HG03342 (cell line): ENCODE measurements around the gene STON1.
"Not testable (repeated sequence)": the region's sequence is repeated elsewhere in the genome, so short reads cannot be mapped to it uniquely, and the experiment has no call there.

Experiments used
- ATAC-seq: cut with Tn5 transposase; IDR thresholded peaks from one replicate; pipeline ENCODE4 v1.9.1; 2021; ENCODE audit warnings: mild to moderate bottlenecking, moderate library complexity; ENCODE audit not compliant: unreplicated experiment

The STON1 gene

GRCh38 chr2:48569433-48569832, 39.5 kb downstream of the STON1 start:
- ATAC-seq: no peak

- no peak for ATAC-seq
These were observed 42.9 kb downstream of the STON1 start for GRCh38 chr2:48572816-48573215.

- no peak for ATAC-seq
These were observed 44.7 kb downstream of the STON1 start for GRCh38 chr2:48574353-48575287.

DNA sequence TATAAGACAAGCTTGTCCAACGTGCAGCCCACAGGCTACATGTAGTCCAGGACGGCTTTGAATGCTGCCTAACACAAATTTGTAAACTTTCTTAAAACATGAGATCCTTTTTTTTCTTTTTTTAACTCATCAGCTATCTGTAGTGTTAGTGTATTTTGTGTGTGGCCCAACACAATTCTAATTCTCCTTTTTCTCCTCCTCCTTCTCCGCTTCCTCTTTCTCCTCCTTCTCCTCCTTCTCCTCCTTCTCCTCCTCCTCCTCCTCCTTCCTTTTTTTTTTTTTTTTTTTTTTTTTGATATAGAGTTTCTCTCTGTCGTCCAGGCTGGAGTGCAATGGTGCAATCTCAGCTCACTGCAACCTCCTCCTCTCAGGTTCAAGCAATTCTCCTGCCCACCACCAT, 48.4 kb downstream of the STON1 start:
- no peak for ATAC-seq

DNA sequence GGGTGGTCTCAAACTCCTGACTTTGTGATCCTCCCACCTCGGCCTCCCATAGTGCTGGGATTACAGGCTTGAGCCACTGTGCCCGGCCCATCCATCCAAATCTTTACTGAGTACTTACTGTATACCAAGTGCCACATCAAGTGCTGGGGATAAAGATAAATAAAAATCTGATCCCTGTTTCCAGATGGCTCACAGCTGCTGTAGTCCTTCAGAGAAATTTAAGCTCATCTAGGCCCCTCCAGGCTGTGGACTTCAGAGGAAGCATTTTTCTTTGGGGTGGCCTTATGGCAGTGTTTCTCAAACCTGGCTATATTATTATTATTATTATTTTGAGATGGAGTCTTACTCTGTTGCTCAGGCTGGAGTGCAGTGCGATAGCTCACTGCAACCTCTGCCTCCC, 54.0 kb downstream of the STON1 start:
- ATAC-seq: no peak

GRCh38 chr2:48584551-48584950, 54.6 kb downstream of the STON1 start:
- no peak for ATAC-seq

DNA sequence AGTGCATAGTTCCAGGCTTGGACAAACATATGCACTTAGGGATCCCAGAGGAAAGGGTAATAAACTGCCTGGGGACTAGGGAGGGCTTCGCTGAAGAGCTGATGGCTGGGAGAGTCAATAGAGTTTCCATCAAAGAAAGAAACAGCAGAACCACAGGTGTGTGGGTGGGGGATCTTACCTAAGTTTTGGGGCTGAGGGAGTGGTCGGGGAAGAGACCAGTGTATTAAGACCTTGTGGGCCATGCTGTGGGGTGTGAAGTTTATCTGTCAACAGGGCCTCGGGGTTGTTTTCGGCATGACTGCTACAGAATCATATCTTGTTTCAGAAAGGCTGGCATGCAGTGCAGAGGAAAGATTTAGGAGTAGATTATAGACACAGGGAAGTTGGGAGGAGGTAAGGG, 56.5 kb downstream of the STON1 start:
- ATAC-seq: no peak

GRCh38 chr2:48587560-48587959, 57.6 kb downstream of the STON1 start:
- no peak for ATAC-seq

DNA sequence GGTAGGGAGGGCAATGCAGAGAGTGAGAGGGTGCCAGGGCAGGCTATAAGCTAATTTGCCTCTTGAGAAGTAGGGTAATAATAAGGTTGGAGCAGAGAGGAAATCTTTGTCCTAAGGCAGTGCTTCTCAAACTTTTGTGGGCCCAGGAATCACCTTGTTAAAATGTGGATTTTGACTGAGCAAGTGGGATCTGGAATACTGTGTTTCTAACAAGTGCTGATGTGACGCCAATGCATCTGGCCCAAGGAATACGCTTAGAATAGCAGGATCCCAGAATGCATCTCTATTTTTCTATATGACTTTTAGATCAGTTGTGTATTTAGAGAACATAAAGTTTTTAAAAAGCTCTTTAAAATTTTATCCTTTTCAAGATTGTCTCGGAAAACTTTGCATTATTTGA, 58.0 kb downstream of the STON1 start:
- ATAC-seq: no peak

DNA sequence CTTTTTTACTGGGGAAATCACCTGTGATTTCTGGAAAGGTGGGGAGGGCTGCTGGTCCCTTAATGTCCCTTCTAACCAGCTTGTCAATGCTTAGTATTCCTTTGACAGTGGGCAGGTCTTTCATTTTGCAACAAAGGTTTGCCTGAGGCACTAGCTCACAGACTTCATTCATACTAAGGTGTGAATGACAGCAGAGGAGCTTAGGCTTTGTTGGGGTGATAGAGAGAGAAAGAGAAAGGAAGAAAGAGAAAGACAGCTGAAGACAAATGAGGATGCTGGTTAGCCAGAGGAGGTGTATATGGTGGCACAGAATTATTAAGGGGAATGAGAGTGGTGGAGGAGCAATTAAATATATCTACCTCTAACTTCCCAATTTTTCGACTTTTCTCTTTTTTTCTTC, 58.8 kb downstream of the STON1 start:
- ATAC-seq: no peak

DNA sequence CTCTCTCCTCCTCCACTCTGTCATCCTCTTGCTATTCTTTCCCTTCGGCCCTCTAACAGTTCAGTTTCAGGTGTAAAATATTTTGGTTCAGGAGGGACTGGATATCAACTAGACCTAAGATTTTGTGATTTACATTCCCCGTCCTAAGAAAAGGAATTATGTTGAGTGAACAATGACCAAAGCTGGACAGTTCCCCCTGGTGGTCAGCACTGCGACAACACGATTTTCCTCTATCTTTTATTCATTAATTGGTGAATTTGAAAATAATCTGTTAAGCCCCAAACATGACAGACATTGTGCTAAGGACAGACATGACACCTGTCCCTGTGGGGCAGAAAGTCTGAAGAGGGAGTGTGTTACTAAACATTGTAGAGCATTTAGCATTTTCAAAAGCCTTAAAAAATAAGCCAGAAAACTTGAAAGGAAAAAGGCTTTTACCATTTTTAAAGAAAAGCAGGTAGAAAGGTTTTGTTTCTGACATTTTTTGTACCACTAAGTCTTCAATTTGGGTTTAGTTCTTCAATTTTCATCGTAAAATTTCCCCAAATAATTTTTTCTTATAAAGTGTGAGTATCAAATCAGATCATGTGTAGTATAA, 59.3 kb downstream of the STON1 start:
- no peak for ATAC-seq

- no peak for ATAC-seq
These were observed 60.1 kb downstream of the STON1 start for GRCh38 chr2:48590017-48590416.

DNA sequence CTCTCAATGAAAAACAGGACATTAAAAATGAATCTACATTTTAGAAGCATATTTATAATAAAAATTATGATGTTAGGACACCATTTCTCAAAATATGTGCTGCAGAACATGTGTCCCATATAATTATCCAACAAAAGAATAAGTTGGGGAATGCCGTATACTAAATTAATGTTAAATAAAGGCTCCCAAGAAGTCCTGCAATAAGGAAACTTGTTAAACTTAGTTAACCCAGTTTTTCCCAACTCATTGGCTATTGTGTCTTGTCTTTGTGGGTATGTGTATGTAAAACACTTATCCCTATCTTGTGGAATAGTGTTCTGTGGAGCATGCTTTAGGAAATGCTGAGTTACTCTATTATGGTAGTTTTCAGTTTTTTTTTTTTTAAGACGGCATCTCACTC, 62.1 kb downstream of the STON1 start:
- no peak for ATAC-seq

GRCh38 chr2:48596751-48597150, 66.8 kb downstream of the STON1 start:
- ATAC-seq: not testable (repeated sequence)

DNA sequence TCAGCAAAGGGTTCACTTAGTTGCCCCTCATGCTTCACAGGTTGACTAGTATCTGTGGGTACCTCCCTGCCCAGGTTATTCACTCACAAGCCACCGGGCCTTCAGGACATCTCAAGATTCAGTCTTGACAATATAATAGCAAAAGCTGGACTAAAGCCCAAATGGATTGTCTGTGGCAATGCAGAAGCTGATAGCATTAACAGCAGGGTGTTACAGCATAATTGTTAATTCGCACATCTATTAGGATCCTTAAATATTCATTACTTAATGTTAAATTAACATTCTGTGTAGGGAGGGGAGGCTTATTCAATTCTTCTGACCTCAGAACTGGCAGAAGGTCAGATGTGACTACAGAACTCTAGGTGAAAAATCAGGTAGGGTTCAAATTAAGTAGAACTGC, 67.5 kb downstream of the STON1 start:
- no peak for ATAC-seq

DNA sequence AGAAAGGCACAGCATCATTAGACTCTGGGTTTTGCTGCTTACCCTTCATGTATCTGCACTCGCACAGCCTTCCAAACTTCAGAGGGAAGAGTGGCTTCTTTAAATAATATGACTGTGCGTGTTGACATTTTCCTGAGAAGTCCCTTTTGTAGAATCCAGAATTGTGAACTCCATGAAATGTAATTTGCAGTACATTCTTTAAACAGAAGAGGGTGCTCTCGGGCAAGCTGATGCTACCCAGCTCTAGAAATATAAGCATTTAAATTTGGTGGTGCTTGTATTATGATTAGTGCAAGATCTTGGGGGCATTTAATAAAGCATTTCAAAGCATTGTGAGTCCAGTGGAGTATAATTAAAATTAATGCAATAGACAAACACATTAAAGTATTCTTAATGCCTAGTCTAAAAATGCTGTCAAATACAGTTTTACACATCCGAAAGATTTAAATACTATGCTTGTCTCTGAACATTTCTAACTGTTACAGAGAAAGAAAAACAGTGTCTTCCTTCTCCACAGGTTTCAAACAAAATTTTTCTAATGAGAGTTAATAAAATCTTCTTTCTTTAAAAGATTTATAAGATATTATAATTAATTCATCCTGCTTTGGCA, 70.4 kb downstream of the STON1 start:
- no peak for ATAC-seq

DNA sequence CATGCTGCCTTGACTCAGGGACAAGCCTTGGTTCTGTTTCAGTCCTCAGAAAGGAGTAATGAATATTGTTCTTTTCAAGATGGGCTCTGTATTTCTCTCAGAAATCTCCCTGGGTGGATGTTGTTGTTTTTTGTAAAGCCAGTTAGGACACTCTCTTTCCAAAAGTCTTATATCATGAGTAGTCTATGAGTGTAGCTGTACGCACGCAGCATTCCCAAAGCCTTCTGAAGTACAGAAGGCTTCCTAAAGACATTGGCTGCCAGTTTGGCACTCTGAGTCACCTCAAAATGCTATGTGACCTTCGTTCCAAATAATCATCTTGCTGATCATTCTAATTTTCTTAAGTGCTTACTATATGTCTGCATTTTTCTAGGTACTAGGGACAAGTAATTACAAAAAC, 71.0 kb downstream of the STON1 start:
- ATAC-seq: no peak

DNA sequence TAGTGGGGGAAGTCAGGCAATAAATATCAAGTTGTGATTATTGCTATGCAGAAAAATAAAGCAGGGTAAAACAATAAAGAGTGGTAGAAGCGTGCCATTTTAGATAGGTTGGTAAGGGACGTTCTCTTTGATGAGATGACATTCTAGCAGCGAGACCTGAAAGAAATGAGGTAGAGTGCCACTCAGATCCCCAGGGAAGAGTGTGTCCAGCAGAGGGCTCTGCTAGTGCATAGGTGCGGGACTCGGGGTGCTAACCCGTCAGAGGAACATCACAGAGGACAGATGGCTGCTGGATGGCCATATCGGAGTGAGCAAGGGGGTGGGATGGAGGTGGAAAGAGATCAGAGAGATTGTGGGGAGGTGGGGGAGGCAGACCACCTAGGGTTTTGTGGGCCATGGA, 71.4 kb downstream of the STON1 start:
- ATAC-seq: peak; percentile 47

DNA sequence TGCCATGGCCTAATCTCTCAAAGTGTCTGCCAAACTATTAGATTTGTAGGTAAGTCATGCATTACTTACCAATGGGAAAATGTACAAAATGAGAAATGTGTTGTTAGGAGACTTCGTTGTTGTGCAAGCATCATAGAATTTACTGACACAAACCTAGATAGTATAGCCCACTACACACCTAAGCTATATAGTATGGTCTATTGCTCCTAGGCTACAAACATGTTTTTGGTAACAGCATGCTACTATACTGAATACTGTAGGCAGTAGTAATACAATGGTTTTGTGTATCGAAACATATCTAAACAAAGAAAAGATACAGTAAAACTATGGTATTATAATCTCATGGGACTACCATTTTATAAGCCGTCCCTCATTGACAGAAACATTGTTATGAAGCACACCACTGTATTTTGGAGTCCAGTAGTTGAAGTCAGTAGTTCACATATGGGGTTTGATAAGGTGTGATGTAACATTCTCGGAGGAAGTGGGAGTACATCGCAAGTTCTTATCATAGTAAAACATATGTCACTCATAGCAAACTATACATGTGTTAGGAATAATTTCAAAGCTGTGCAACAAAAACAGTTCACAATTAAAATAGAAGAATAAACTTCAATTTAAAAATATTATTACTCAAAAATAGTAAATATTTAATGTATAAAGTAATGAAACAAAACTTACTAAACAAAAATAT, 75.7 kb downstream of the STON1 start:
- no peak for ATAC-seq

DNA sequence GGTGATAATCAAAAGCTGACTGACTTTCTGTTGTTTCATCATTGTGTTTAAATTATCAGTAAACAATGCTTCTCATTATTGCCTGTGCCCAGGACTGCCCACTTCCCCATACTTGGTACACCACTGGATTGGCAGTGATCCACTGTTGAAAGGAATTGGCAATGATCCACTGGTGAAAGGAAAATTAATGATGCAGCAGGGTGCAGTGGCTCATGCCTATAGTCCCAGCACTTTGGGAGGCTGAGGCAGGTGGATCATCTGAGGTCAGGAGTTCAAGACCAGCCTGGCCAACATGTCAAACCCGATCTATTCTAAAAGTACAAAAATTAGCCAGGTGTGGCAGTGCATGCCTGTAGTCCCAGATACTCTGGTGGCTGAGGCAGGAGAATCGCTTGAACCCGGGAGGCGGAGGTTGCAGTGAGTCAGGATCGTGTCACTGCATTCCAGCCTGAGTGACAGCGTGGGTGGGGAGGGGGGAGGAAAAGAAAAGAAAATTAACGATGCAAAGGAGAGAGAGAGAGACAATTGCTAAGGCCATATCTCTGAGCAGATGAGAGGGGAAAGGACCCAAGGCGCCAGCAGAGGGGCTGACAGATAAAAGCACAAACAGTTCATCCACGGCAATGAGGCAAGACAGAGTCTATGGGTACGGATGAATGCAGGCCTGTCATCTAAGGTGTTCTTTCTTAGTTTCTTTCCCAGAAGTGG, 77.5 kb downstream of the STON1 start:
- no peak for ATAC-seq

- no peak for ATAC-seq
These were observed 83.3 kb downstream of the STON1 start for GRCh38 chr2:48613211-48613610.
